Psoas muscle (tissue), 8 donors: ENCODE data around the gene C1orf198. TPM values are rescaled to one million over a fixed set of nuclear protein-coding genes. Genes with fewer than 3 reads are reported as not detected.

Source experiments
- ATAC-seq, 4 donors: fragments of 200-7000 bp; cut with Tn5 transposase; one replicate each; pipeline ENCODE4 v1.9.1; 2020; ENCODE audit warnings: moderate library complexity in 3 of 4, mild to moderate bottlenecking in 2 of 4
- DNase-seq, 2 donors: peaks; one replicate each; pipeline ENCODE4 v3.0.0-alpha.2; 2020
- H3K27ac ChIP-seq: fragments of 200-600 bp; one replicate; pipeline ENCODE4 v1.8.0; 2022
- H3K27me3 ChIP-seq, 3 donors: fragments of 200-600 bp in 1 of 3; one replicate each; pipeline versions ENCODE4 v1.6.1 to v1.8.0; 2013 to 2022; ENCODE audit warnings: low read length in 2 of 3, mild to moderate bottlenecking in 2 of 3, moderate library complexity in 1 of 3; ENCODE audit not compliant: insufficient read depth in 3 of 3
- H3K36me3 ChIP-seq, 2 donors: fragments of 200-600 bp in 1 of 2; one replicate each; pipeline versions ENCODE4 v1.6.1 to v1.8.0; 2013 to 2022; ENCODE audit warnings: low read depth in 1 of 2, mild to moderate bottlenecking in 1 of 2, moderate library complexity in 1 of 2; ENCODE audit not compliant: insufficient read depth in 1 of 2
- H3K4me1 ChIP-seq: fragments of 200-600 bp; one replicate; pipeline ENCODE4 v1.8.0; 2022
- H3K4me3 ChIP-seq: fragments of 200-600 bp; one replicate; pipeline ENCODE4 v1.8.0; 2022; ENCODE audit warnings: mild to moderate bottlenecking
- H3K9me3 ChIP-seq: fragments of 200-600 bp; one replicate; pipeline ENCODE4 v1.8.0; 2022
- WGBS, 3 donors: extraction: QIAGEN DNeasy Blood & Tissue Kit; methylation state at CpG; one replicate each; pipeline versions ENCODE4 v1.1.6 to v1.1.7; 2013; 5-methylcytosine and 5-hydroxymethylcytosine counted together
- intact Hi-C, 2 donors: fragments of 100-400 bp; cut with DNase I; formaldehyde crosslinking; loops; one replicate each; pipeline versions ENCODE4 v1.11.0 to v1.14.2; 2022
- polyA plus RNA-seq, 3 donors: library from polyadenylated mRNA; stranded (reverse); fragments of 200-250 nt; gene quantifications; one replicate each; pipeline ENCODE4 v1.2.3, GENCODE V29; 2013
- total RNA-seq, 4 donors: library from RNA; stranded (reverse); fragmentation: NEBNext Ultra II Directional in 2 of 4; extraction: Animal tissue kit (Norgen Biotek cat#: 25700) in 2 of 4; gene quantifications; one replicate each; pipeline versions ENCODE4 v1.2.1 to v1.2.4, GENCODE V29; 2021 to 2023
- TF ChIP-seq, protein P1 (sequence below): fragments of 200-600 bp; IDR thresholded peaks from one replicate; pipeline ENCODE4 v1.8.0; 2022; ENCODE audit warnings: antibody characterized with exemption
- donor health status: healthy with polysubstance abuse.
- donor health status: DM: no; HTN: no; CAD: no; lungs with moderate emphysema.
- donor health status: Bipolar disorder and iron deficiency.
- donor health status: healthy.
- donor health status: DM: yes; HTN: yes; CAD: no.
- donor health status: DM: no; HTN: no; CAD: no.
- donor health status: DM: no; HTN: no; CAD: no.
- donor health status: DM: yes; HTN: yes; CAD: no.

The C1orf198 gene
- total and polyA plus RNA-seq, 7 donors, result 32.0 to 122 (median 81.8) TPM

DNA sequence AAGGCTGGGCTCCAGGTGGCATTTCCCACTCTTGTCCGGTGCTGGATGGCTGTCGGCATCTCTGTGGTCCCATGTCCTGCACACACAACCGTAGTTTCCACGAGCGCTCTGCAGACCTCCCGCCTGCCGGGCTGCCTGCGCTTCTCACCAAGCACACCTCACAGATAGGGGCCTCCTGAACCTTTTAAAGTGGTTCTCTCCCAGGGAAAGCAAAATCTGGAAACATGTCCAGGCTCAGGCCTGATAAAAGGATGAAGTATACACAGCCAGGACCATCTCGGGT is 74.9 kb downstream of the C1orf198 start:
- intact Hi-C loops, result no loop called here
- TF ChIP-seq, protein P1, sequence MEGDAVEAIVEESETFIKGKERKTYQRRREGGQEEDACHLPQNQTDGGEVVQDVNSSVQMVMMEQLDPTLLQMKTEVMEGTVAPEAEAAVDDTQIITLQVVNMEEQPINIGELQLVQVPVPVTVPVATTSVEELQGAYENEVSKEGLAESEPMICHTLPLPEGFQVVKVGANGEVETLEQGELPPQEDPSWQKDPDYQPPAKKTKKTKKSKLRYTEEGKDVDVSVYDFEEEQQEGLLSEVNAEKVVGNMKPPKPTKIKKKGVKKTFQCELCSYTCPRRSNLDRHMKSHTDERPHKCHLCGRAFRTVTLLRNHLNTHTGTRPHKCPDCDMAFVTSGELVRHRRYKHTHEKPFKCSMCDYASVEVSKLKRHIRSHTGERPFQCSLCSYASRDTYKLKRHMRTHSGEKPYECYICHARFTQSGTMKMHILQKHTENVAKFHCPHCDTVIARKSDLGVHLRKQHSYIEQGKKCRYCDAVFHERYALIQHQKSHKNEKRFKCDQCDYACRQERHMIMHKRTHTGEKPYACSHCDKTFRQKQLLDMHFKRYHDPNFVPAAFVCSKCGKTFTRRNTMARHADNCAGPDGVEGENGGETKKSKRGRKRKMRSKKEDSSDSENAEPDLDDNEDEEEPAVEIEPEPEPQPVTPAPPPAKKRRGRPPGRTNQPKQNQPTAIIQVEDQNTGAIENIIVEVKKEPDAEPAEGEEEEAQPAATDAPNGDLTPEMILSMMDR, result no peak

DNA sequence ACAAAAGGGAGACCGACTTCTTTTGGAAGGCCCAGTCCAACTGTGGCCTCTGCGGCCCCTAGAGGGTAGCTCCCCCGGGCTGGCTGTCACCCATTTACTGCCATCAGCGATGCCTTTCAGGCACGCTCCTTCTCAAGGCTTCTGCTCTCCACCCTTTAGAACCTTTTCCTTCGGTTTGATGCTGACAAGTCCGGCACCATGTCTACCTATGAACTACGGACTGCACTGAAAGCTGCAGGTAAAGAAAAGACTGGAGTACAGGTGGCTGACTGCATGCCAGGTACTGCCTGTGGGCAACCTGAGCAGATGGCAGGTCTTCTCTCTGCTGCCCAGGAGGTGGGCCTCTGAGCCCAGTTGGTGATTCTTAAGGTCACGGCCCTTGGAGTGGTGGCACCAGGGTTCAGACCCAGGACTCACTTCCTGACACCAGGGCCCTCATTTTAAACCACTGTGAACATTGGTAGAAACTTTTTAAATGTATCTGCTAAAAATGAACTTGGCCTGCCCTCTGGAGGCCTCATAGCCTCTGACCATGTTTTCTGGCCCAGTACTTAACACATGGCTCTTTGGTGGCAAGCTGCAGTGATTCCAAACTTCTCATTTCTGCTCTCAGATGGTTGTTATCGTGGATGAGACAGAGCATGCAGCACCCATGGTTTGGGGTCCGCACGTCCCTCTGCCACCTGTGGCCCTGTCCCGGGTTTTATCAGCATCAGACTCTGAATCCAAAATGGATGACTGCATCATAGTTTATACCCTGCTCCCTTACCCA is 75.4 kb downstream of the C1orf198 start:
- no peaks in the 10 kb centered on the region for H3K4me1 ChIP-seq
- no peaks in the 10 kb centered on the region for H3K36me3 ChIP-seq
- H3K9me3 ChIP-seq, result no peaks in the 10 kb centered on the region
- DNase-seq, result no peak
- H3K27ac ChIP-seq, result no peak overlapping the region
- no peak overlapping the region for H3K4me3 ChIP-seq
- H3K27me3 ChIP-seq, result no peaks in the 10 kb centered on the region
- intact Hi-C loops, result no loop called here
- TF ChIP-seq, protein P1, result no peak
- no peak for ATAC-seq
- 88 to 95% (median 94%) methylated on average over 13 of the region's 13 CpGs for WGBS, 3 donors

More for the DNA sequence above, 74.9 kb downstream of the C1orf198 start:
- H3K27ac ChIP-seq, result no peak overlapping the region
- peak in 1 of 2 donors; percentile 32 for DNase-seq
- H3K36me3 ChIP-seq, result no peaks in the 10 kb centered on the region
- WGBS, 3 donors, result 90 to 93% (median 92%) methylated on average over 9 of the region's 9 CpGs
- H3K4me3 ChIP-seq, result no peak overlapping the region
- no peak for ATAC-seq
- no peaks in the 10 kb centered on the region for H3K27me3 ChIP-seq
- no peaks in the 10 kb centered on the region for H3K9me3 ChIP-seq
- H3K4me1 ChIP-seq, result no peaks in the 10 kb centered on the region

- 71 to 80% (median 72%) methylated on average over 5 of the region's 5 CpGs for WGBS, 3 donors
- no peak overlapping the region for H3K4me3 ChIP-seq
- intact Hi-C loops, result no loop called here
Measured at GRCh38 chr1:230791986-230792564, 76.2 kb downstream of the C1orf198 start.

GRCh38 chr1:230790026-230790425 is 78.3 kb downstream of the C1orf198 start:
- intact Hi-C loops, result no loop called here
- Histone ChIP-seq H3K36me3 (no peaks in the 10 kb centered on the region), H3K4me1 (no peaks in the 10 kb centered on the region), H3K4me3 (no peak overlapping the region), H3K9me3 (no peaks in the 10 kb centered on the region), H3K27me3 (no peaks in the 10 kb centered on the region), H3K27ac (no peak overlapping the region)
- no peak for DNase-seq
- 75 to 89% (median 82%) methylated on average over 5 of the region's 5 CpGs for whole genome bisulfite sequencing, 3 donors
- ATAC-seq, result no peak
- TF ChIP-seq, protein P1, result no peak

More at GRCh38 chr1:230791986-230792564, 76.2 kb downstream of the C1orf198 start:
- Histone ChIP-seq H3K27me3 (no peaks in the 10 kb centered on the region), H3K27ac (no peak overlapping the region), H3K9me3 (no peaks in the 10 kb centered on the region), H3K4me1 (no peaks in the 10 kb centered on the region), H3K36me3 (no peaks in the 10 kb centered on the region)
- no peak for ATAC-seq
- TF ChIP-seq, protein P1, result no peak
- no peak for DNase-seq
